WTC11 (cell line): ENCODE results near the gene SPATS2.

ENCODE experiments used
- CTCF ChIP-seq: fragments of 200-600 bp; IDR thresholded peaks from 2 replicates; pipeline ENCODE4 v1.8.0; 2022; ENCODE audit warnings: antibody characterized with exemption
- FOXJ3 ChIP-seq: sonication (generic); formaldehyde crosslinking; IDR thresholded peaks from 2 replicates; pipeline ENCODE4 v1.9.0; 2021; ENCODE audit warnings: missing genetic modification reagents, mild to moderate bottlenecking, borderline replicate concordance
- HMGXB4 ChIP-seq: sonication (generic); formaldehyde crosslinking; IDR thresholded peaks from 2 replicates; pipeline ENCODE4 v1.8.1; 2023; ENCODE audit warnings: mild to moderate bottlenecking, moderate library complexity, missing genetic modification reagents
- MAX ChIP-seq: sonication (generic); formaldehyde crosslinking; IDR thresholded peaks from 2 replicates; pipeline ENCODE4 v1.8.0; 2022; ENCODE audit warnings: mild to moderate bottlenecking, missing genetic modification reagents
- NFATC4 ChIP-seq: fragments of 250-450 bp; sonication (Bioruptor Pico); IDR thresholded peaks from 2 replicates; pipeline ENCODE4 v1.9.0; 2021; ENCODE audit warnings: mild to moderate bottlenecking
- USF2 ChIP-seq: sonication (generic); formaldehyde crosslinking; IDR thresholded peaks from 2 replicates; pipeline ENCODE4 v1.8.1; 2023; ENCODE audit warnings: mild to moderate bottlenecking, missing genetic modification reagents, moderate library complexity
- ZNF263 ChIP-seq: sonication (generic); formaldehyde crosslinking; IDR thresholded peaks from 2 replicates; pipeline ENCODE4 v1.8.1; 2022; ENCODE audit warnings: low read depth, mild to moderate bottlenecking, moderate library complexity, missing genetic modification reagents
- ZNF512 ChIP-seq: sonication (generic); formaldehyde crosslinking; IDR thresholded peaks from 2 replicates; pipeline ENCODE4 v1.8.1; 2022; ENCODE audit warnings: missing genetic modification reagents, borderline replicate concordance

GRCh38 chr12:49531745-49532144, 164.5 kb downstream of the SPATS2 start:
- no peak for TF ChIP-seq ZNF263 (CRISPR knock-in tag)
- no peak for TF ChIP-seq ZNF512 (CRISPR knock-in tag)
- TF ChIP-seq MAX (CRISPR knock-in tag): no peak
- TF ChIP-seq CTCF: no peak
- no peak for TF ChIP-seq NFATC4 (CRISPR knock-in tag)
- no peak for TF ChIP-seq USF2 (CRISPR knock-in tag)
- TF ChIP-seq HMGXB4 (CRISPR knock-in tag): no peak
- TF ChIP-seq FOXJ3 (CRISPR knock-in tag): no peak
